SW 1271 (cell line): Measurements from ENCODE around the gene C4orf50.
"Not testable (repeated sequence)": the region's sequence is repeated elsewhere in the genome, so short reads cannot be mapped to it uniquely, and the experiment has no call there.

Experiments
- DNase-seq, 2 experiments: peaks; one replicate each; lab custom pipeline; 2025; lab: John Stamatoyannopoulos, UW

The C4orf50 gene

DNA sequence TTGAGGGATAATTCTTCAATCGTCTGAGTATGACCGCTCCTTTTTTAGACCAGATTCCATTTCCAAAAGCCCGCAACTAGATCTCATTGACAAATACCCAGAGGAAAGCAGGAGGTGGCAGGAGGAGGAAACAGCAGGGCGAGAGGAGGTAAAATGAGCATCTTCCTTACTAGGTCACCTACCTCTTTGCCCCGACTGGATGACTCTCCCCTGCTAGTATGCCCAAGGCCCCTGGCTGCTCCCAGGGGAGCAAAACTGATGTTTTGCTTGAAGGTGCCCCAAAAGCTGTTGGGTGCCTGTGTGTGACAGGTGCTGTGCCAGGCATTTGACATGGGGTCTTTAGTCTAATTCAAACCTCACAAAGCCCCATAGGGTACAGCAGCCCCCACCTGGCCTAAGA, 48.9 kb downstream of the C4orf50 start:
- no peak for DNase-seq

- DNase-seq = no peak
Observed at GRCh38 chr4:5968246-5968645, 50.0 kb downstream of the C4orf50 start.

- DNase-seq = no peak
Observed at GRCh38 chr4:5967783-5968182, 50.4 kb downstream of the C4orf50 start.

DNA sequence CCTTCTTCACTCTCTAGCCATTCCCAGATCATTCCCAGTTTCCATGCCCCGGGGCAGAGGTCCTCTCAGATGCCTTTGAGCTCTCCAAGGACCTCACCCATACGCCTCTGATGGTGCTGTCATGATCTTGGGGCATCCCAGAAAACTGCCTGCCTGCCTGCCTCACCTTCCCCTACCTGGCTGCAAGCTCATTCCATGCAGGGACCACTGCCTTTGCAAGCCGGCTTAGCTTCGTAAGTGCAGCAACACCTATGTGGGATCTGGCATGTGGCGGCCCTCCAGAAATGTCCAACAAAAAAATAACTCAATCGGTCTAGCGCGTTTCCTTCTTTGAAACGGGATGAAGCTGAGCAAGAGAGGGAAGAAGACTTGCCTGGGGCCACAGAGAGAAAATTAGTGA, 53.0 kb downstream of the C4orf50 start:
- DNase-seq = no peak

DNA sequence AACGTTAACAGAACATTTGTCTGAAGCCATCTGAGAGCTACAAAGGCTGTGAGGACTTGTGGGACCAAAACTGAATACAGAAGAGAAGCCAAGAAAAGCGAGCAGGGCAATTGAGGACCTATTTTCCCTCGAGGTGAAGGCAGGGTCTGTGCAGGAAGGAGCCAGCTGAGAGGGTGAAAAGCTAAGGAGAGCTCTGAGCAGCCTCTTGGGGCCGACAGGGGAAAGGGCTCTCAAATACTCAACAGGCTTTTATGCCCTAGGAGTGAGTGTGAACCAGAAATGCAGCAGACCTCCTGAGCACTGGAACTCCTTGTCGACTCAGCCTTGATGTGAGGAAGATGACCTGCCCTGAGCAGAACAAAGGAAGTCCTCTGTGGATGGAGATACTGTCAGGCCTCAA, 54.2 kb downstream of the C4orf50 start:
- DNase-seq = no peak

- DNase-seq = no peak
Observed at GRCh38 chr4:5963611-5964010, 54.6 kb downstream of the C4orf50 start.

- no peak for DNase-seq
Observed at GRCh38 chr4:5962416-5962815, 55.8 kb downstream of the C4orf50 start.

- DNase-seq = no peak
Observed at GRCh38 chr4:5960252-5960880, 57.9 kb downstream of the C4orf50 start.

GRCh38 chr4:5959211-5959982, 58.8 kb downstream of the C4orf50 start:
- DNase-seq = no peak

DNA sequence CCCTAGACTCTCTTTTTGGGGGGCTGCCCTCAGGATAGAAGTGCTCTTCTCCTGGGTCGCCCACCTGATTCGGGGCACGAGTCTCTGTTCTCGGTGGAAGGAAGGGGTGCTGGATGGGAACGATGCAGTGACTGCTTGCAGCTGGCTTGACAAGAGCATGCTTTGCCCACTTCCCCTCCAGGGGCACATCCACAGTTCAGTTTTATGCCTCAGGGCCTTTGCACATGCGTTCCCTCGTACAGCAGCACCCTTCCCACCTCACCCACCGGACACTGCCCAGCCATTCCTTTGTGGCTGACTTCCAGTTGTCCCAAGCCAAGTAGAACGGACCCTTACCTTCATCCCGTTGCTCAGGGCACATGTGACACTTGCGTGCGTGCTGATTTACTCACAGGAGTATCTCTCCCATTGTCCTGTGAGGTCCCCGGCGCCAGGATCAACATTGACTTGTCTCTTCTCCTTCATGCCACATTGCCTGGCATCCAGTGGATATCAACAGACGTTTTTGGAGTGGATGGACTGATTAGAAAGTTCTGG, 60.0 kb downstream of the C4orf50 start:
- no peak for DNase-seq

GRCh38 chr4:5957076-5957475, 61.2 kb downstream of the C4orf50 start:
- DNase-seq = no peak

- no peak for DNase-seq
Observed at GRCh38 chr4:5956285-5957021, 61.8 kb downstream of the C4orf50 start.

- no peak for DNase-seq
Observed at GRCh38 chr4:5955856-5956255, 62.4 kb downstream of the C4orf50 start.

DNA sequence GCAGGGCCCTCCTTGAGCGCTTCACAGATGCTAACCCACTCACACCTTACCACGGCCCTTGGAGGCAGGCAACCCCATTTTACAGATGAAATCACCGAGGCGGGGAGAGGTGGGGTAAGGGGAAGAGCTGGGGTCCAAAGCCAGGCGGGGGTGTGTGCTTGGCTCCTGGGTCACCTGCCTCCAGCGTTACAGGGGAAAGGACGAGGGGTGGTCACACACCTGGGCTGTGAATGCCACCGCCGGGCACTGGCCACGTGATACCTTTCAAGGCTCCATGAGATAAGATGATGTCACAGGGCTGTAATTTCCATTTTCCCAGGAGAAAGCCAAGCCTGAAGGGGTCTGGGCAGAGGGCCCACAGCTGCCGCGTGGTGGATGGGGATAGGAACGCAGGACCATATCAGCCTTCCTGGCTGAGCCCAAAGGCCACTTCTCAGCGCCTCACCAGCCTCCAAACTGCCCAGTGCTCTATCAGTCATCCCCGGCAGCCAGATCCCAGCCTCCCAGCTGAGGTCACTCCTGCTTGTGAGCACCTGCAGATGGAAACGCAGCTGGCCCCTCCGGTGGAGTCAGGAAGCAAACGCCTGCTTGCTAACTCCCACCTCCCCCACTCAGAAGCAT, 62.9 kb downstream of the C4orf50 start:
- DNase-seq = no peak

- DNase-seq = no peak
Observed at GRCh38 chr4:5954056-5954760, 64.0 kb downstream of the C4orf50 start.

- no peak for DNase-seq
Observed at GRCh38 chr4:5952975-5953951, 65.0 kb downstream of the C4orf50 start.

GRCh38 chr4:5952286-5952974, 65.8 kb downstream of the C4orf50 start:
- DNase-seq = no peak

DNA sequence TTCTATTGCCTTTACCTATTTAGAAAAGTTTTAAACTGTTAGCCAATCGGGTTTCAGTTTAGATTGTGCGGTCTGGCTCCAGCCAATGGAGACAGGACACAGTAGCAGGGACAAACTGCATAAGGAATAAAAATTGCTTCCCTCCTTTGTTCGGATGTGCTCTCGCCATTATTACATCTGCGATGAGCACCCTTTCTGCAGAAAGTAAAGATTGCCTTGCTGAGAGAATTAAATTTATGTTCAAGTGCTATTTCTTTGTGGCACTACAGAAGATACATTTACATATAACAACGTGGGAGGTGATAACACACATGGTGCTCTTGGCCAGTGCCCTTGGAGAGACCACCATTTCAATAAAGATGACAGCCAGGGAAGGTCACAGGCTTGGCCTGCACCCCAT, 71.6 kb downstream of the C4orf50 start:
- DNase-seq = not testable (repeated sequence)

GRCh38 chr4:5945936-5946335, 72.3 kb downstream of the C4orf50 start:
- DNase-seq = no peak

DNA sequence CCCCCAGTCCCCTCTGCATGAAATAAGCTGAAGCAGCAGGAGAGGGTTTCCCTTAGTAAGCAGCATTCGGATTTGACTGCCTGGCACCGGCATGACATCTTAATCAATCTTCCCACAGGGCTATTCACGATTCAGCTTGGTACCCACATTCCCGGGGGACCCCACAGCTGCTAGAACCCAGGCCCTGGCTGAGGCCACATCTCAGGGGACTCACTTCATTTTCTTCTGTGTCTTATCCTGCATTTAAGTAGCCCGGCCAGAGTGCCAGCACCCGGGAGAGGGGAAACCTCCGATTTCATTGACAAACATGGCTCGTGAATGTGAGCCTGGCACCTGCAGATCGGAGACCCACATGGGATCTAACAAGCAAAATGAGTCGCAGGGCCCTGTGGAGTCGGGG, 73.1 kb downstream of the C4orf50 start:
- DNase-seq = no peak
